Measurements from ENCODE around the gene VAV1. TPM values are rescaled to one million over a fixed set of nuclear protein-coding genes. Genes with fewer than 3 reads are reported as not detected.

VAV1 gene
- total RNA-seq, 1 experiment from 2014 or later: 3.0 TPM

- ATAC-seq (no peak), DNase-seq (no peak)
- Histone ChIP-seq H3F3A (ENCODE audit: low read length, unreplicated experiment) (no peaks in the 10 kb centered on the region), H4K20me1 (ENCODE audit: low read length) (no peaks in the 10 kb centered on the region), H3K9ac (ENCODE audit: low read length) (no peak overlapping the region), H3K36me3 (ENCODE audit: low read depth, low read length) (peaks cover 69% of the 10 kb centered on the region), H3K4me1 (ENCODE audit: insufficient read depth, low read length) (peaks cover 7% of the 10 kb centered on the region), H3K9me3 (ENCODE audit: low read length) (no peaks in the 10 kb centered on the region), H2AFZ (ENCODE audit: low read length) (no peak overlapping the region), H3K27ac (ENCODE audit: low read length) (no peak overlapping the region), H3K4me3 (ENCODE audit: low read length) (no peak overlapping the region), H3K4me2 (ENCODE audit: low read length) (no peak overlapping the region), H3K27me3 (ENCODE audit: low read length) (no peaks in the 10 kb centered on the region), H3K79me2 (ENCODE audit: low read length) (peaks cover 9% of the 10 kb centered on the region; the same call in 1 of the 2 replicates), H3K9me2 (replicated peaks; ENCODE audit: low read length) (no peaks in the 10 kb centered on the region)
- TF ChIP-seq EZH2phosphoT487 (IDR thresholded peaks at IDR 0.05; ENCODE audit: borderline replicate concordance, low read length) (no peak), CTCF (conservative IDR thresholded peaks at IDR 0.05; ENCODE audit: low read depth, low read length) (no peak), EZH2 (IDR thresholded peaks at IDR 0.05; ENCODE audit: low read length, unreplicated experiment) (no peak)
- no TSS peak for BruUV-seq (replicated peaks)
- ChIA-PET CTCF (interaction anchor here (0.7 kb wide), 1 partner anchor 233 kb away, joined by 3 read pairs; no protein-coding TSS in a partner anchor), POLR2A (ENCODE audit: unreplicated experiment) (no interaction called here)
- intact Hi-C loops (cut with micrococcal nuclease): no loop called here
Measured at GRCh38 chr19:6750062-6750461, 22.4 kb upstream of the VAV1 start.

GRCh38 chr19:6751189-6751588 is 21.3 kb upstream of the VAV1 start:
- Histone ChIP-seq H3K27me3 (ENCODE audit: low read length) (no peaks in the 10 kb centered on the region), H3K9me3 (ENCODE audit: low read length) (no peaks in the 10 kb centered on the region), H3K36me3 (ENCODE audit: low read depth, low read length) (peaks cover 69% of the 10 kb centered on the region), H2AFZ (ENCODE audit: low read length) (no peak overlapping the region), H3K9me2 (replicated peaks; ENCODE audit: low read length) (no peaks in the 10 kb centered on the region), H3K9ac (ENCODE audit: low read length) (no peak overlapping the region), H3F3A (ENCODE audit: low read length, unreplicated experiment) (no peaks in the 10 kb centered on the region), H3K4me3 (ENCODE audit: low read length) (no peak overlapping the region), H3K4me1 (ENCODE audit: insufficient read depth, low read length) (no peaks in the 10 kb centered on the region), H4K20me1 (ENCODE audit: low read length) (no peaks in the 10 kb centered on the region), H3K27ac (ENCODE audit: low read length) (no peak overlapping the region), H3K79me2 (ENCODE audit: low read length) (peaks cover 2% of the 10 kb centered on the region; the same call in 1 of the 2 replicates), H3K4me2 (ENCODE audit: low read length) (no peak overlapping the region)
- ChIA-PET POLR2A (ENCODE audit: unreplicated experiment) (no interaction called here), CTCF (no interaction called here)
- intact Hi-C loops (cut with micrococcal nuclease): no loop called here
- TSS peak; percentile 43 for BruUV-seq (replicated peaks)
- no peak for DNase-seq
- no peak for TF ChIP-seq EZH2phosphoT487 (IDR thresholded peaks at IDR 0.05; ENCODE audit: borderline replicate concordance, low read length)
- TF ChIP-seq CTCF (conservative IDR thresholded peaks at IDR 0.05; ENCODE audit: low read depth, low read length): no peak
- TF ChIP-seq EZH2 (IDR thresholded peaks at IDR 0.05; ENCODE audit: low read length, unreplicated experiment): no peak
- no peak for ATAC-seq

GRCh38 chr19:6752256-6753177 is 20.0 kb upstream of the VAV1 start:
- CTCF ChIA-PET: no interaction called here
- H3K36me3 ChIP-seq (ENCODE audit: low read depth, low read length): peaks cover 61% of the 10 kb centered on the region
- H3K4me2 ChIP-seq (ENCODE audit: low read length): no peak overlapping the region
- no peaks in the 10 kb centered on the region for H3K9me3 ChIP-seq (ENCODE audit: low read length)
- no peaks in the 10 kb centered on the region for H3F3A ChIP-seq (ENCODE audit: low read length, unreplicated experiment)
- POLR2A ChIA-PET (ENCODE audit: unreplicated experiment): no interaction called here
- no peak overlapping the region for H3K4me3 ChIP-seq (ENCODE audit: low read length)
- ATAC-seq (no peak), DNase-seq (no peak)
- no peak overlapping the region for H3K27ac ChIP-seq (ENCODE audit: low read length)
- H2AFZ ChIP-seq (ENCODE audit: low read length): no peak overlapping the region
- no peaks in the 10 kb centered on the region for H3K79me2 ChIP-seq (ENCODE audit: low read length)
- BruUV-seq (replicated peaks): no TSS peak
- no peaks in the 10 kb centered on the region for H3K27me3 ChIP-seq (ENCODE audit: low read length)
- no peaks in the 10 kb centered on the region for H3K4me1 ChIP-seq (ENCODE audit: insufficient read depth, low read length)
- H4K20me1 ChIP-seq (ENCODE audit: low read length): no peaks in the 10 kb centered on the region
- no peak overlapping the region for H3K9ac ChIP-seq (ENCODE audit: low read length)
- no peaks in the 10 kb centered on the region for H3K9me2 ChIP-seq (replicated peaks; ENCODE audit: low read length)
- intact Hi-C loops (cut with micrococcal nuclease): no loop called here
- no peak for TF ChIP-seq EZH2 (IDR thresholded peaks at IDR 0.05; ENCODE audit: low read length, unreplicated experiment)
- no peak for TF ChIP-seq EZH2phosphoT487 (IDR thresholded peaks at IDR 0.05; ENCODE audit: borderline replicate concordance, low read length)
- TF ChIP-seq CTCF (conservative IDR thresholded peaks at IDR 0.05; ENCODE audit: low read depth, low read length): no peak
